Upper lobe of left lung (tissue), 4 donors: ENCODE results near the gene SLC12A2.

Experiments used
- CTCF ChIP-seq, 6 experiments: fragments of 450-650 bp in 4 of 6; fragments of 200-600 bp in 2 of 6; sonication (generic) in 2 of 6; IDR thresholded peaks; one replicate each; pipeline ENCODE4 v1.5.1; 2016 to 2019; ENCODE audit warnings: antibody characterized with exemption in 6 of 6
- EP300 ChIP-seq, 4 donors: sonication (generic); formaldehyde crosslinking; IDR thresholded peaks; one replicate each; pipeline ENCODE4 v1.5.1; 2017; ENCODE audit warnings: antibody characterized with exemption in 4 of 4, control low read depth in 2 of 4
- POLR2A ChIP-seq, 4 donors: fragments of 450-650 bp; IDR thresholded peaks; one replicate each; pipeline ENCODE4 v1.5.1; 2016 to 2017; ENCODE audit warnings: antibody characterized with exemption in 4 of 4, mild to moderate bottlenecking in 2 of 4
- POLR2AphosphoS5 ChIP-seq, 2 donors: sonication (generic); formaldehyde crosslinking; IDR thresholded peaks; one replicate each; pipeline ENCODE4 v1.5.1; 2017; ENCODE audit warnings: antibody characterized with exemption in 2 of 2

DNA sequence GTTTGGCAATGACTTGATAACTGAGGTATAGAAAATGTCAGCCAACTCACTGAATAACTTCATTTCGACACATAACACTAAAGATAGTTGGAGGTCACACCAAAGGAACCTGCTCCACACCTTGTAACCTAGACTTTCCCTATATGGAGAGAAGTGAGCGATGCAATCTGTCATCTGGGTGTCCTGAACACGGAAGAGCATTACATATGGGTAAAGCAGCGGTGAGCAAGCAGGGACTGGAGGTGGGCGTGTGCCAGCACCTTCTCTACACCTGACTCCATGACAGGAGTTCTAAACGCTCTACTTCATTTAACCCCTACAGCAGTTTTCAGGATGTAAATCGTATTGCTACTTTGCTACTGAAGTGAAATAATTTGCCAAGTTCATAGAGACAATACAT, 152.8 kb downstream of the SLC12A2 start:
- TF ChIP-seq POLR2AphosphoS5 (IDR thresholded peaks at IDR 0.05) (no peak), POLR2A (IDR thresholded peaks at IDR 0.05) (no peak), CTCF (IDR thresholded peaks at IDR 0.05) (no peak), EP300 (IDR thresholded peaks at IDR 0.05) (no peak)
